Epithelial cell of esophagus (primary cell): ENCODE results near the gene JARID2.

Source experiments
- DNase-seq: peaks from one replicate; pipeline ENCODE4 v3.0.0; 2010; ENCODE audit warnings: low read depth
- H3K4me3 ChIP-seq: 2 replicates; pipeline ENCODE4 v1.5.1; 2011; ENCODE audit warnings: mild to moderate bottlenecking, low read length, control low read depth
- CTCF ChIP-seq: IDR thresholded peaks from 2 replicates; pipeline ENCODE4 v1.5.1; 2011; ENCODE audit warnings: low read depth, mild to moderate bottlenecking, low read length, control low read depth, inconsistent platforms; ENCODE audit not compliant: insufficient read depth; ENCODE audit errors: missing control alignments

Gene JARID2

GRCh38 chr6:15239616-15240364 lies 6.1 kb upstream of the JARID2 start:
- no peak for TF ChIP-seq CTCF
- no peak for DNase-seq

GRCh38 chr6:15242503-15242902 lies 3.4 kb upstream of the JARID2 start:
- no peak for DNase-seq
- H3K4me3 ChIP-seq = no peak overlapping the region
- no peak for TF ChIP-seq CTCF

More at GRCh38 chr6:15239616-15240364, 6.1 kb upstream of the JARID2 start:
- no peak overlapping the region for H3K4me3 ChIP-seq

GRCh38 chr6:15242937-15243614 lies 2.8 kb upstream of the JARID2 start:
- no peak for DNase-seq
- no peak overlapping the region for H3K4me3 ChIP-seq
- TF ChIP-seq CTCF = no peak

- peak overlapping the region; percentile 93 for H3K4me3 ChIP-seq
- DNase-seq = no peak
- TF ChIP-seq CTCF = no peak
These were observed 1.8 kb upstream of the JARID2 start for GRCh38 chr6:15243910-15244619.

GRCh38 chr6:15244620-15245360 lies 1.1 kb upstream of the JARID2 start:
- peak overlapping the region; percentile 93 for H3K4me3 ChIP-seq
- DNase-seq = peak; percentile 73
- no peak for TF ChIP-seq CTCF

GRCh38 chr6:15246217-15246665 lies 372 bp downstream of the JARID2 start:
- peak overlapping the region; percentile 93 for H3K4me3 ChIP-seq
- DNase-seq = no peak
- no peak for TF ChIP-seq CTCF
